ENCODE results near the gene ZNF354C. TPM values are rescaled to one million over a fixed set of nuclear protein-coding genes. Genes with fewer than 3 reads are reported as not detected.

Gene ZNF354C
- total and polyA plus RNA-seq, 2 of the 8 experiments (the other 6 are each of a cell fraction or from before 2014, with no cell fraction given): 0.85 to 2.3 TPM

GRCh38 chr5:179128041-179128365 is 67.8 kb downstream of the ZNF354C start:
- Histone ChIP-seq H3K14ac (ENCODE audit: insufficient read length) (no peak overlapping the region), H3K79me1 (ENCODE audit: low read depth, low read length) (no peaks in the 10 kb centered on the region), H3K4me2 (ENCODE audit: insufficient read depth in 1 of 2, low read depth in 2 of 2, low read length in 2 of 2) (no peak overlapping the region), H4K91ac (replicated peaks; ENCODE audit: insufficient read length, low read length) (no peak overlapping the region), H3K23me2 (ENCODE audit: low read depth, low read length) (no peaks in the 10 kb centered on the region), H3K56ac (replicated peaks; ENCODE audit: insufficient read length, low read depth, low read length) (no peak overlapping the region), H4K5ac (ENCODE audit: insufficient read length, low read depth, low read length) (no peak overlapping the region), H4K8ac (ENCODE audit: extremely low read depth, insufficient read depth, low read length) (no peak overlapping the region), H3K4me3 (ENCODE audit: extremely low read depth in 1 of 4, insufficient read depth in 2 of 4, low read depth in 3 of 4, low read length in 4 of 4) (no peak overlapping the region), H3K36me3 (ENCODE audit: control insufficient read depth in 2 of 4, insufficient read depth in 4 of 4, low read length in 3 of 4) (no peaks in the 10 kb centered on the region), H3K79me2 (ENCODE audit: control insufficient read depth in 1 of 2, insufficient read depth in 2 of 2, low read length in 2 of 2) (no peaks in the 10 kb centered on the region), H2BK20ac (ENCODE audit: low read length) (no peak overlapping the region), H2BK12ac (ENCODE audit: low read depth, low read length) (no peak overlapping the region), H2AK5ac (ENCODE audit: low read depth, low read length) (no peak overlapping the region), H3K27me3 (replicated peaks in 1 of 4; ENCODE audit: control insufficient read depth in 3 of 4, extremely low read depth in 1 of 4, insufficient read depth in 3 of 4, low read length in 3 of 4) (no peaks in the 10 kb centered on the region), H3K4me1 (replicated peaks in 1 of 4; ENCODE audit: control insufficient read depth in 3 of 4, insufficient read depth in 4 of 4, low read length in 3 of 4) (no peaks in the 10 kb centered on the region), H3K9ac (replicated peaks in 1 of 4; ENCODE audit: extremely low read depth in 1 of 4, low read depth in 3 of 4, low read length in 3 of 4) (no peak overlapping the region), H2BK120ac (replicated peaks; ENCODE audit: low read depth, low read length) (no peak overlapping the region), H3K27ac (ENCODE audit: low read depth, low read length) (no peak overlapping the region), H2AFZ (ENCODE audit: low read length) (no peak overlapping the region), H3K23ac (ENCODE audit: insufficient read length) (no peak overlapping the region), H2BK15ac (ENCODE audit: low read length) (no peak overlapping the region), H3K4ac (replicated peaks; ENCODE audit: insufficient read length, low read depth, low read length) (no peak overlapping the region), H4K20me1 (replicated peaks in 1 of 2; ENCODE audit: control insufficient read depth in 1 of 2, insufficient read depth in 2 of 2, low read length in 2 of 2) (no peaks in the 10 kb centered on the region), H2BK5ac (ENCODE audit: low read depth, low read length) (no peak overlapping the region), H3K18ac (ENCODE audit: extremely low read depth, low read length) (no peak overlapping the region), H3K9me3 (ENCODE audit: insufficient read depth in 2 of 2, low read depth in 1 of 2, low read length in 1 of 2) (peaks cover 15 to 55% of the 10 kb centered on the region in 2 experiments; a peak in 3 of 4 replicates)
- ChIA-PET CTCF (ENCODE audit: partially characterized antibody) (no interaction called here), POLR2A (ENCODE audit: partially characterized antibody) (no interaction called here)
- DNase-seq (ENCODE audit: low read depth in 1 of 2, low spot score in 2 of 2): no peak
- 95% methylated on average over 10 of the region's 10 CpGs; no CpG with 5 or more reads in 1 of the 2 experiments for whole genome bisulfite sequencing, 2 experiments (ENCODE audit: extremely low coverage in 1 of 2, insufficient coverage in 1 of 2, insufficient read length in 1 of 2, insufficient replicate concordance in 2 of 2, low coverage in 1 of 2, low lambda C conversion rate in 2 of 2, missing lambda C conversion rate in 1 of 2)
- TF ChIP-seq PHF8 (conservative IDR thresholded peaks at IDR 0.05; ENCODE audit: low read depth, low read length) (no peak), NRF1 (IDR thresholded peaks at IDR 0.05; ENCODE audit: low read depth, low read length) (no peak), BCL11A (IDR thresholded peaks at IDR 0.05; ENCODE audit: low read depth in 2 of 2, low read length in 2 of 2) (no peak), CREB1 (IDR thresholded peaks at IDR 0.05) (no peak), SP2 (IDR thresholded peaks at IDR 0.05; ENCODE audit: low read length) (no peak), SIN3A (conservative IDR thresholded peaks at IDR 0.05 in 1 of 2, IDR thresholded peaks at IDR 0.05 in 1 of 2; ENCODE audit: low read depth in 1 of 2, low read length in 2 of 2) (no peak), ATF3 (IDR thresholded peaks at IDR 0.05; ENCODE audit: insufficient read depth, low read depth, low read length) (no peak), CHD2 (IDR thresholded peaks at IDR 0.05; ENCODE audit: low read length) (no peak), TEAD4 (IDR thresholded peaks at IDR 0.05; ENCODE audit: low read depth, low read length) (no peak)
- FAIRE-seq: no peak
